Karpas-422 (cell line): ENCODE measurements around the gene FYB1. TPM values are rescaled to one million over a fixed set of nuclear protein-coding genes. Genes with fewer than 3 reads are reported as not detected.

ENCODE experiments used
- DNase-seq: peaks from one replicate; pipeline ENCODE4 v3.0.0-alpha.2; 2015
- H2AFZ ChIP-seq: fragments of 200-600 bp; sonication (generic); 2 replicates; pipeline ENCODE4 v1.6.1; 2014; ENCODE audit warnings: antibody characterized with exemption, low read length, mixed read lengths
- H3K27ac ChIP-seq: fragments of 200-600 bp; sonication (generic); 2 replicates; pipeline ENCODE4 v1.5.1; 2014; ENCODE audit warnings: mild to moderate bottlenecking, low read length, moderate library complexity
- H3K27me3 ChIP-seq: fragments of 200-600 bp; sonication (generic); 2 replicates; pipeline ENCODE4 v1.6.1; 2014; ENCODE audit warnings: low read length, mixed read lengths
- H3K36me3 ChIP-seq: fragments of 200-600 bp; sonication (generic); 2 replicates; pipeline ENCODE4 v1.6.1; 2014; ENCODE audit warnings: low read length, mixed read lengths; ENCODE audit not compliant: insufficient read depth
- H3K4me1 ChIP-seq: fragments of 200-600 bp; sonication (generic); 2 replicates; pipeline ENCODE4 v1.6.1; 2014; ENCODE audit warnings: mild to moderate bottlenecking, low read length, mixed read lengths
- H3K4me2 ChIP-seq: fragments of 200-600 bp; sonication (generic); 2 replicates; pipeline ENCODE4 v1.6.1; 2014; ENCODE audit warnings: low read length, low read depth, mild to moderate bottlenecking; ENCODE audit not compliant: poor library complexity, severe bottlenecking
- H3K4me3 ChIP-seq: fragments of 200-600 bp; sonication (generic); 2 replicates; pipeline ENCODE4 v1.5.1; 2014; ENCODE audit warnings: mild to moderate bottlenecking, antibody characterized with exemption, low read length, mixed read lengths
- H3K79me2 ChIP-seq: fragments of 200-600 bp; sonication (generic); 2 replicates; pipeline ENCODE4 v1.6.1; 2014; ENCODE audit warnings: mild to moderate bottlenecking, low read length, mixed read lengths
- H3K9ac ChIP-seq: fragments of 200-600 bp; sonication (generic); 2 replicates; pipeline ENCODE4 v1.6.0; 2014; ENCODE audit warnings: low read length
- H3K9me2 ChIP-seq: fragments of 200-600 bp; sonication (generic), shearing (Covaris generic); replicated peaks from 2 replicates; pipeline ENCODE4 v1.6.0; 2014; ENCODE audit warnings: mild to moderate bottlenecking, low read length, moderate library complexity; ENCODE audit not compliant: insufficient read depth
- H3K9me3 ChIP-seq: fragments of 300-700, 200-600 bp; sonication (generic); 2 replicates; pipeline ENCODE4 v1.6.1; 2014; ENCODE audit warnings: low read length, mixed read lengths
- H4K20me1 ChIP-seq: fragments of 200-600 bp; sonication (generic); 2 replicates; pipeline ENCODE4 v1.6.1; 2014; ENCODE audit warnings: mild to moderate bottlenecking, antibody characterized with exemption, low read length, low read depth; ENCODE audit not compliant: insufficient read depth
- total RNA-seq: library from RNA; depleted of rRNA; stranded (reverse); fragments of >200 nt; shearing (Covaris generic); gene quantifications from 2 replicates; pipeline ENCODE4 v1.2.3, GENCODE V29; 2014; ENCODE audit warnings: low replicate concordance

The FYB1 gene
- total RNA-seq, 1 experiment from 2014 or later, result 2.8 TPM

GRCh38 chr5:39172593-39172992 lies 46.8 kb downstream of the FYB1 start:
- H3K9me3 ChIP-seq, result no peaks in the 10 kb centered on the region
- no peaks in the 10 kb centered on the region for H4K20me1 ChIP-seq
- no peaks in the 10 kb centered on the region for H3K36me3 ChIP-seq
- no peak overlapping the region for H3K9ac ChIP-seq
- H3K4me3 ChIP-seq, result no peak overlapping the region
- H2AFZ ChIP-seq, result no peak overlapping the region
- no peak overlapping the region for H3K4me2 ChIP-seq
- peaks cover 31% of the 10 kb centered on the region for H3K4me1 ChIP-seq
- no peaks in the 10 kb centered on the region for H3K27me3 ChIP-seq
- H3K27ac ChIP-seq, result no peak overlapping the region
- no peak for DNase-seq
- no peaks in the 10 kb centered on the region for H3K79me2 ChIP-seq
- no peaks in the 10 kb centered on the region for H3K9me2 ChIP-seq

GRCh38 chr5:39171647-39172046 lies 47.7 kb downstream of the FYB1 start:
- Histone ChIP-seq H3K36me3 (no peaks in the 10 kb centered on the region), H3K4me1 (peaks cover 25% of the 10 kb centered on the region), H2AFZ (no peak overlapping the region), H3K9me2 (no peaks in the 10 kb centered on the region), H3K27me3 (no peaks in the 10 kb centered on the region), H3K9ac (no peak overlapping the region), H3K9me3 (no peaks in the 10 kb centered on the region), H3K79me2 (no peaks in the 10 kb centered on the region), H3K27ac (no peak overlapping the region), H3K4me3 (no peak overlapping the region), H3K4me2 (no peak overlapping the region), H4K20me1 (no peaks in the 10 kb centered on the region)
- DNase-seq, result no peak

- Histone ChIP-seq H3K4me2 (no peak overlapping the region), H3K36me3 (no peaks in the 10 kb centered on the region), H4K20me1 (no peaks in the 10 kb centered on the region), H3K9me3 (no peaks in the 10 kb centered on the region), H3K4me1 (peaks cover 6% of the 10 kb centered on the region), H3K27me3 (no peaks in the 10 kb centered on the region), H3K79me2 (no peaks in the 10 kb centered on the region), H3K9ac (no peak overlapping the region), H3K9me2 (no peaks in the 10 kb centered on the region), H3K4me3 (no peak overlapping the region), H2AFZ (no peak overlapping the region), H3K27ac (no peak overlapping the region)
- no peak for DNase-seq
Observed at GRCh38 chr5:39169081-39169480, 50.3 kb downstream of the FYB1 start.

GRCh38 chr5:39167972-39168342 lies 51.4 kb downstream of the FYB1 start:
- H3K9me2 ChIP-seq, result no peaks in the 10 kb centered on the region
- no peak overlapping the region for H3K9ac ChIP-seq
- H2AFZ ChIP-seq, result no peak overlapping the region
- no peak overlapping the region for H3K4me2 ChIP-seq
- no peaks in the 10 kb centered on the region for H3K36me3 ChIP-seq
- H3K4me1 ChIP-seq, result peaks cover 8% of the 10 kb centered on the region
- H3K4me3 ChIP-seq, result no peak overlapping the region
- no peaks in the 10 kb centered on the region for H3K27me3 ChIP-seq
- H3K27ac ChIP-seq, result no peak overlapping the region
- no peaks in the 10 kb centered on the region for H3K9me3 ChIP-seq
- H3K79me2 ChIP-seq, result no peaks in the 10 kb centered on the region
- no peak for DNase-seq
- H4K20me1 ChIP-seq, result no peaks in the 10 kb centered on the region

GRCh38 chr5:39167141-39167971 lies 52.0 kb downstream of the FYB1 start:
- Histone ChIP-seq H3K36me3 (no peaks in the 10 kb centered on the region), H3K4me2 (no peak overlapping the region), H4K20me1 (no peaks in the 10 kb centered on the region), H3K79me2 (no peaks in the 10 kb centered on the region), H3K27ac (no peak overlapping the region), H3K27me3 (no peaks in the 10 kb centered on the region), H2AFZ (no peak overlapping the region), H3K9ac (no peak overlapping the region), H3K9me2 (no peaks in the 10 kb centered on the region), H3K4me3 (no peak overlapping the region), H3K4me1 (peaks cover 8% of the 10 kb centered on the region), H3K9me3 (no peaks in the 10 kb centered on the region)
- DNase-seq, result no peak

- Histone ChIP-seq H3K27me3 (no peaks in the 10 kb centered on the region), H3K27ac (no peak overlapping the region), H3K4me1 (peaks cover 8% of the 10 kb centered on the region), H3K4me2 (no peak overlapping the region), H2AFZ (no peak overlapping the region), H3K9ac (no peak overlapping the region), H3K36me3 (no peaks in the 10 kb centered on the region), H3K4me3 (no peak overlapping the region), H4K20me1 (no peaks in the 10 kb centered on the region), H3K79me2 (no peaks in the 10 kb centered on the region), H3K9me2 (no peaks in the 10 kb centered on the region), H3K9me3 (no peaks in the 10 kb centered on the region)
- no peak for DNase-seq
Observed at GRCh38 chr5:39164529-39165402, 54.6 kb downstream of the FYB1 start.

- Histone ChIP-seq H3K36me3 (no peaks in the 10 kb centered on the region), H2AFZ (no peak overlapping the region), H3K27me3 (no peaks in the 10 kb centered on the region), H4K20me1 (no peaks in the 10 kb centered on the region), H3K9me3 (no peaks in the 10 kb centered on the region), H3K4me1 (peaks cover 8% of the 10 kb centered on the region), H3K4me2 (no peak overlapping the region), H3K9ac (no peak overlapping the region), H3K79me2 (no peaks in the 10 kb centered on the region), H3K27ac (no peak overlapping the region), H3K9me2 (no peaks in the 10 kb centered on the region), H3K4me3 (no peak overlapping the region)
- DNase-seq, result no peak
Observed at GRCh38 chr5:39164016-39164415, 55.3 kb downstream of the FYB1 start.

- Histone ChIP-seq H3K4me1 (peaks cover 10% of the 10 kb centered on the region), H3K9me3 (no peaks in the 10 kb centered on the region), H3K79me2 (no peaks in the 10 kb centered on the region), H3K4me3 (no peak overlapping the region), H3K9ac (no peak overlapping the region), H4K20me1 (no peaks in the 10 kb centered on the region), H2AFZ (no peak overlapping the region), H3K27me3 (no peaks in the 10 kb centered on the region), H3K9me2 (no peaks in the 10 kb centered on the region), H3K36me3 (no peaks in the 10 kb centered on the region), H3K4me2 (no peak overlapping the region), H3K27ac (no peak overlapping the region)
- DNase-seq, result no peak
Observed at GRCh38 chr5:39161578-39161977, 57.8 kb downstream of the FYB1 start.
